Aorta (tissue), 5 donors: ENCODE results near the gene ITPA. TPM values are rescaled to one million over a fixed set of nuclear protein-coding genes. Genes with fewer than 3 reads are reported as not detected.
A peak's percentile ranks its signal among the peaks of the same experiment; 100 is the strongest.

Experiments used
- ATAC-seq: fragments of 200-7000 bp; cut with Tn5 transposase; one replicate; pipeline ENCODE4 v1.9.1; 2022; ENCODE audit warnings: moderate library complexity; ENCODE audit not compliant: low FRiP score
- DNase-seq, 2 donors: peaks; one replicate each; pipeline ENCODE4 v3.0.0-alpha.2; 2020
- H3K27ac ChIP-seq, 2 donors: one replicate each; pipeline ENCODE4 v1.5.1; 2013; ENCODE audit warnings: low read length in 2 of 2, mild to moderate bottlenecking in 2 of 2, moderate library complexity in 2 of 2, control low read depth in 1 of 2, inconsistent platforms in 1 of 2, low read depth in 1 of 2
- H3K27me3 ChIP-seq, 2 donors: one replicate each; pipeline ENCODE4 v1.6.1; 2013; ENCODE audit warnings: control low read depth in 1 of 2, low read length in 1 of 2, mild to moderate bottlenecking in 1 of 2, moderate library complexity in 1 of 2; ENCODE audit not compliant: insufficient read depth in 2 of 2, control insufficient read depth in 1 of 2
- H3K36me3 ChIP-seq, 2 donors: one replicate each; pipeline ENCODE4 v1.6.1; 2013; ENCODE audit warnings: control low read depth in 1 of 2, low read length in 1 of 2, mild to moderate bottlenecking in 1 of 2; ENCODE audit not compliant: insufficient read depth in 2 of 2, control insufficient read depth in 1 of 2
- H3K4me1 ChIP-seq, 2 donors: one replicate each; pipeline ENCODE4 v1.6.1; 2013; ENCODE audit warnings: low read length in 2 of 2, control low read depth in 1 of 2, mild to moderate bottlenecking in 1 of 2, moderate library complexity in 1 of 2; ENCODE audit not compliant: insufficient read depth in 2 of 2, control insufficient read depth in 1 of 2
- H3K4me3 ChIP-seq, 2 donors: one replicate each; pipeline ENCODE4 v1.5.1; 2013; ENCODE audit warnings: low read length in 2 of 2, control low read depth in 1 of 2, mild to moderate bottlenecking in 1 of 2
- H3K9me3 ChIP-seq: one replicate; pipeline ENCODE4 v1.6.1; 2013; ENCODE audit warnings: mild to moderate bottlenecking, low read length; ENCODE audit not compliant: control insufficient read depth
- WGBS, 2 donors: extraction: QIAGEN DNeasy Blood & Tissue Kit; methylation state at CpG; one replicate each; pipeline ENCODE4 v1.1.7; 2013; 5-methylcytosine and 5-hydroxymethylcytosine counted together
- intact Hi-C, 2 donors: fragments of 100-400 bp; cut with DNase I; formaldehyde crosslinking; loops; one replicate each; pipeline versions ENCODE4 v1.14.2 to v1.15.0; 2022
- polyA plus RNA-seq, 2 donors: library from polyadenylated mRNA; stranded (reverse); fragments of 200-250 nt; gene quantifications; one replicate each; pipeline ENCODE4 v1.2.3, GENCODE V29; 2013
- total RNA-seq, 2 donors: library from RNA; stranded (reverse); fragmentation: NEBNext Ultra II Directional; extraction: Animal tissue kit (Norgen Biotek cat#: 25700); gene quantifications; one replicate each; pipeline ENCODE4 v1.2.1, GENCODE V29; 2021
- donor health status: healthy with polysubstance abuse.
- donor health status: Bipolar disorder and iron deficiency.
- donor health status: DM: no; HTN: no; CAD: no.
- donor health status: DM: no; HTN: no; CAD: no.
- donor health status: DM: yes; HTN: yes; CAD: no.

The ITPA gene
- total and polyA plus RNA-seq, 4 donors: 25.9 to 72.4 (median 28.9) TPM

DNA sequence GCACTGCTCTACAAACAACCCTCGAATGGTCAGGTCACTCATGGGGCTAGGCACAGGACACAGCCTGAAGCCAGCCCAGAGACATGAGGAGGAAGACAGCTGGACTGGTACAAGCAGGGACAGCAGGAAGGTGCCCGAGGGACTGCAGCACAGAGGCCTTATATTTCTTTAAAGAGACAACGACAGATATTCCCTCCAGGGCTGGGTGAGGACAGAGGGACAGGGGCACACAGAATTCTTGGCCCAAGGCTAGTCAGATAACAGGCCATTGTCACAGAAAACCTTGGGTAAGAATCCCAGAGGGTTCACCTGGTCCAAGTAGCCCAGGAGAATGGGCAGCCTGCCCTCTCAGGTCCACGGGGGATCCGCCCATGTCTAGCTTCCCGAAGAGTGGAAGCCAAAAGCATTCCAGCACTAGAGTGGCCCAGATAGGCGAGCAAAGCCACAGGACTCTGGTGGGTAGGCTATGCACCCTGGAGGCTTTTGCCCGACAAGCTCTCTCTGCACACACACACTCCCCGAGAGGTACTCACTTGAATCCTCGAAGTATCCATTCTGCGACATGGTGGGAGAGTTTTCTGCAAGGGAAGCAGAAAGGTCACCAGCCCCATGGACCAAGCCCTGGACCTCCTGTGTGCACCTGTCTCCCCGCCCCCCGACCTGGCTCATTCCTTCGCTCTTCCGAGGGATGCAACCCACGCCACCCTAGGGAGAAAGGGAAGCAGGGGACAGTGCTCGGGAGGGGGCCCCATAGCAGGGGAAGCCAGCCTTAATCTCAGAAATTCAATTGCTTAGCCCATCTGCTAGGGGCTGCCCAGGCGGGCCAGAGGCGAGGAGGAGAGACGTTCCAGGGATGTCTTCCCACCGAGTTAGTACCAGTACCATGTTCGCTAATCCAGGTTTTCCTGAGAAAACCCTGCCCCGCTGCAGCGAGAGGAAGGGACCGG is 28.0 kb downstream of the ITPA start:
- Histone ChIP-seq H3K9me3 (no peaks in the 10 kb centered on the region), H3K4me3 (no peak overlapping the region), H3K27me3 (no peaks in the 10 kb centered on the region), H3K27ac (no peak overlapping the region), H3K36me3 (no peaks in the 10 kb centered on the region), H3K4me1 (no peaks in the 10 kb centered on the region)
- DNase-seq (no peak), ATAC-seq (no peak)
- intact Hi-C loops: no loop called here
- WGBS, 2 donors: 66 to 68% methylated on average over 25 of the region's 25 CpGs

DNA sequence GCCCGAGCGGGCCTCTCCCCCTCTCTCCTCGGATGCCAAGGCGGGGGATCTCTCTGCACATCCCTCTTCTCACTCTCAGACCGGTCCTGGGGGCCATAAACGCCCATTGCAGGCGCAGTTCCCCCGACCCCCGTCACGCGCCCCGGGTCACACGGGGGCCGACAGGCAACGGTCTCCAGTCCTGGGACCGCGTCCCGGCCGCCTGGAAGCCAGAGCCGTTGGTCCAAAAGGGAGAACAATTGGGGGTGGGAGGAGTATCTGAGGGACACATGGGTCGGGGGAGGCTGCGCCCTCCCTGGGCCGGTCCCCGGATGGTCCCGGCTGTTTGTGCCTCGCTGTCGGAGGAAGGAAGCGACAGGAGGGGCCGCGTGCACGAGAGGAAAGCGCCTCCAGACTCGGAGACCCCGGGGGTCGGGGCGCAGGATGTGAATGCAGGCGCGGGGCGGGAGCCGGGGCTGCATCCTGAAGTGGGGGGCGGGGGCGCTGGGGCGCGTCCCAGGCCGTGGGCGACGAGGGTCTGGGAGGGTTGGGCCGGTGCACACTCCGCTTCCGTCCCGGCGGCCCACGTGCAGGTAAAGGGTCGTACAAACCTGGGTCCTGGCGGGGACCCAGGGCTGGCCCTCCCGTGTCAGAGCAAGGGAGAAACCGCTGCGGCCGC is 28.8 kb downstream of the ITPA start:
- no peaks in the 10 kb centered on the region for H3K9me3 ChIP-seq
- no peaks in the 10 kb centered on the region for H3K36me3 ChIP-seq
- ATAC-seq (no peak), DNase-seq (no peak)
- peak overlapping the region; percentile 44 to 63 for H3K4me3 ChIP-seq
- no peaks in the 10 kb centered on the region for H3K4me1 ChIP-seq
- intact Hi-C loops: no loop called here
- H3K27me3 ChIP-seq: no peaks in the 10 kb centered on the region
- no peak overlapping the region for H3K27ac ChIP-seq
- 4% methylated on average over 48 to 59 of the region's 59 CpGs for WGBS, 2 donors

DNA sequence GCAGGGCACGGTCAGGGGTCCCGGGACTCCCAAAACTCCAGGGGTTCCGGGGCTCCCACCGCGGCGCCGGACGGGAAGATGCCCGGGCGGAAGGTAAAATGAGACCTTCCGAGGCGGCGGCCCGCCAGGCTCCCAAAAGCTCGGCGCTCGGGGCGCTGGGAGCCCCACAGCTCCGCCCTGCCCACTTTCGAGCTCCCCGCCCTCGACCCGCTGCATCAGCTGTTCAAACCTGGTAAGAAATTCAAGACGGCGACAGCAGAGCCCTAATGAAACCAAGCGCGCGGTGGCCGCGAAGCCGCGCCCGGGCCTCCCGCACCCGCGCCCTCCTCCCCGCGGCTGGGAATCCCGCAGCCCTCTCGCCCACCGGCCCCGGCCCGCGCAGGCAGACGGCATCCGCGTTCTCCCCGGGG is 29.3 kb downstream of the ITPA start:
- Histone ChIP-seq H3K9me3 (no peaks in the 10 kb centered on the region), H3K36me3 (no peaks in the 10 kb centered on the region), H3K27ac (no peak overlapping the region), H3K4me1 (no peaks in the 10 kb centered on the region), H3K27me3 (no peaks in the 10 kb centered on the region), H3K4me3 (peak overlapping the region; percentile 44 to 63)
- intact Hi-C loops: no loop called here
- WGBS, 2 donors: 1% methylated on average over 47 to 48 of the region's 48 CpGs
- ATAC-seq (no peak), DNase-seq (peak in 1 of 2 donors; percentile 58)

DNA sequence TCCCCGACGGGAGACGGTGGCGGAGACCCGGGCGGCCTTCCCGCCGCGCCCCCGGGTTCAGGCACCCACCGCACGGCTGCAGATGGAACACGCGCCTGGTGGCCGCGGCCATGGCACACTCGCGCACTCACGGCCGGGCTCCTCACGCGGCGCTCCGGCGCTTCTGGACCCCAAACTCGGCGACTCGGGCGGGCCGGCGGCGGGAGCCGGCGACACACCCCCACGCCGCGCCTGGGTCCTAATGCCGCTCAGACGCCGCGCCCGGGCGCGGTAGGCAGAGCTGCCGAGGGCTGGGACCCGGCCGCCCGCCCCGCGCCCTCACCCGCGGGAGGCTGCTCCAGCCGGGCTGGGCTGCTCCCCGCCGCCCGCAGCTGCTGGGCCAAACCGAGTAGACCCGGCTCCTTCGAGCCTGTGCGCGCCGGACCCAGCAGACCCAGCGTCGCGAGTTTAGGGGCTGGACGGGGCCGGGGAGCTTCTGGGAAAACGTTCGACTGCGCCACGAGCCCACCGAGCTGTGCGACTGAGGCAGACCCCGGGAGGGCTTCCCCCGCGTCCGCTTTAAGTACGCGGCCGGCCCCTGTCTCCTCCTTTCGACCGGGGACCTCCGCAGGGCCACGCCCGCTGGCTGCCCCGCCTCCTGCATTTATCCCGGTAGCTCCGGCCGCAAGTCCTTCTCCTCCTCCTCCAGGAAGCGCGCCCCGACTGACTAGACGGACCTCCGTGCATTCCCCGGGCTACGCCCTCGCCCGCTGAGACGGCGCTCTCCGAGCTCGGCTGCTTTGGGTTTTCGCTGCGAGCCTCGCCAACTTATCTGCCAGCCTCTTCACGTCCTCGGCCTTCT is 29.9 kb downstream of the ITPA start, which contains the start of gene SLC4A11:
Gene SLC4A11 (minus strand): TSS at position 165 of the 841 bp plus-strand sequence. CDS start 53 bp downstream, at position 112.
- peak; percentile 77 to 86 for DNase-seq
- no peaks in the 10 kb centered on the region for H3K4me1 ChIP-seq
- H3K4me3 ChIP-seq: peak within 1 kb of the TSS; percentile 44 to 63
- no peaks in the 10 kb centered on the region for H3K36me3 ChIP-seq
- WGBS, 2 donors: 1% methylated on average over 96 to 107 of the region's 107 CpGs
- H3K9me3 ChIP-seq: no peaks in the 10 kb centered on the region
- ATAC-seq: peak; percentile 40
- no peaks in the 10 kb centered on the region for H3K27me3 ChIP-seq
- no peak within 1 kb of the TSS for H3K27ac ChIP-seq
- intact Hi-C loops: no loop called here

DNA sequence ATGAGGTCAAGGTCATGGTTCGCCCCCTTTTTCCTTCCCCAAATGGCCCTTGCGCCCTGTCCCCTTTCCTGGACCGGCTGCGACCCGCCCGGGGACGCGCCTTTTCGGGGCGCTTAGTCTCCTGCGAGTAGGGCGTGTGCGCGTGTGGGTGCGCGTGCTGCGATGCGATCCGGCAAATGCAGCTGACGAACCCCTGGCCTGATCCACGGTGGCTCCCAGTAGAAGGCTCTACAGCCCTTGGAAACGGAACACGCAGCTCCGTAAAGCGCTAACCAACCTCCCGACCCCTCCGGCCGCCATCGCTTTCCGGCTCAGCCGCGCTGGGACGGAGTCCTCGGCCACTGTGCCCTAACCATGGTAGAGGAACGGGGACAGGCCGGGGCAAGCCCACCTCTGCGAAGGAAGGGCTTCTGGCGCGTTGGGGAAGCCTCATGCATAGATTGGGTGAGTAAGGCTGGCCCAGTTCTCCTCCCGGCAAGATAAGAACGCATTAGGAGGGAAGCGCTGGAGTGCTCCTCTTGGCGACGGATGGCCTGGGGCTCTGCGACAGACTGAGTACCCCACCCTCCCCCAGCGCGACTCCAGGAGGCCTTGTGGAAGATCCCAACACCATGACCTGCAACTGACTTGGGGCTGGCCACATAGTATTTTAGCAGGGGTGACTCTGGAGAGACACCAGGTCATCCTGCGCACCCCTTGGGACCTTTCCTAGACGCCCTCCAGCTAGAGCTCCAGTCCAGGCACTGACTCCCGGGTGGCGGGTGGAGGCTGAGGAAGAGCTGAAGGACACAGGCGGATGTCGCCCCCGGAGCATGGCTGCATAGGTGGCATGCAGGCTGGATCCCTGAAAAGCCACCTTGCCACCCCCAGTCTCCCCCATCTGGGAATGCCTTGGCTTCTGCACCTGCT is 30.8 kb downstream of the ITPA start:
- WGBS, 2 donors: 18 to 22% methylated on average over 54 of the region's 54 CpGs
- no peak for ATAC-seq
- H3K27ac ChIP-seq: no peak overlapping the region

DNA sequence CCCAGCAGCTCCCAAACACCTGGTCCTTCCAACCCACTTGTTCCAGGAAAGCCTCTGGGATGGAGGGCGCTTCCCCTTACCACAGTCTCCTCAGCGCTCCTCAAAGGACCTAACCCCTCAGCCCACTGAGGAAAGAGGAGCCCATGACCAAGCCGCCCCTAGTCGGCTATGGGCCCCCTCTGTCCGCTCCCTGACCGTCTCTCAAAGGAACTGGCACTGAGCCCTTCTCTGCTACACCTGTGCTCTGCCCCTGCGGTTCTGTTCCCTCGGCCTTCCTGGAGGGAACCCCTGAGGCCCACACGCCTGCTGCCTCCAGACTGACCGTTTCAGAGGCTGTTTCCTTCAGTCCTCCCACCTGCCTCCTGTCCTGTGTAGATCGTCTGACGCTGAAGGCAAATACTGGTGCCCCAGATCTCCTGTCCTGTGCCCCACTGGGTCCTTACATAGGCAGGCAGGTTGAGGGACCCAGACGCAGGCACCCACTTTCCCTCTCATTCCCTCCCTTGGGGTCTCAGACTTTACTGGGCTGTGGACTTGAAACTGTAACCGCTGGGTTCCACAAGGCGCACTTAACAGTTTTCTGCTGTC is 31.6 kb downstream of the ITPA start:
- Histone ChIP-seq H3K27ac (no peak overlapping the region), H3K4me3 (no peak overlapping the region), H3K27me3 (no peaks in the 10 kb centered on the region), H3K4me1 (no peaks in the 10 kb centered on the region), H3K36me3 (no peaks in the 10 kb centered on the region), H3K9me3 (no peaks in the 10 kb centered on the region)
- DNase-seq (no peak), ATAC-seq (no peak)
- intact Hi-C loops: no loop called here
- WGBS, 2 donors: 91 to 94% methylated on average over 15 of the region's 15 CpGs

More for the DNA sequence above, 30.8 kb downstream of the ITPA start:
- Histone ChIP-seq H3K27me3 (no peaks in the 10 kb centered on the region), H3K4me1 (no peaks in the 10 kb centered on the region), H3K36me3 (no peaks in the 10 kb centered on the region), H3K4me3 (peak overlapping the region in 1 of 2 donors; percentile 63), H3K9me3 (no peaks in the 10 kb centered on the region)
- no peak for DNase-seq
- intact Hi-C loops: no loop called here

DNA sequence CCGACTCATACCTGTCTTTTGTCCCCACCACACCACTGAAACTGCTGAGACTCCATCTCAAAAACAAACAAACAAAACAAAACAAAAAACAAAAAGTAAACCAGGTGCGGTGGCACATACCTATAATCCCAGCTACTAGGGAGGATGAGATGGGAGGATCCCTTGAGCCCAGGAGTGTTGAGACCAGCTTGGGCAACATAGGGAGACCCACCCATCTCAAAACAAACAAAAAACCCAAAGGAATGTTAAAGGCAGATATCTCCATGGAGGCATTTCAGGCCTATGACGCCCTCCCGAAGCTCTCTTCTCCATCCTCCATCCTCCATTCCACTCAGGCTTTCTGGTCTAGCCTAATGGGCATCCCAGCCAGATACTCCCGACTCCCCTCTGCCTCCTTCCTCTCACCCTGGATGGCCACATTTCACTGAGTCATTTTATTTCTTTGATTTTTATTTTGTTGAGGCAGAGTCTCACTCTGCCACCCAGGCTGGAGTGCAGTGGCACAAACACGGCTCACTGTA is 32.9 kb downstream of the ITPA start:
- DNase-seq (no peak), ATAC-seq (no peak)
- Histone ChIP-seq H3K27me3 (no peaks in the 10 kb centered on the region), H3K9me3 (no peaks in the 10 kb centered on the region), H3K27ac (no peak overlapping the region), H3K4me1 (no peaks in the 10 kb centered on the region), H3K36me3 (no peaks in the 10 kb centered on the region), H3K4me3 (no peak overlapping the region)
- WGBS, 2 donors: 70 to 74% methylated on average over 6 of the region's 6 CpGs
- intact Hi-C loops: no loop called here
